GM19193 (cell line): ENCODE measurements around the gene SFXN5.

Experiments used
- POLR2A ChIP-seq: IDR thresholded peaks from 4 replicates; pipeline ENCODE4 v1.6.1; 2011; ENCODE audit not compliant: insufficient read depth, insufficient read length; ENCODE audit errors: extremely low read depth

The SFXN5 gene

GRCh38 chr2:72924353-72925240, 146.9 kb downstream of the SFXN5 start:
- no peak for TF ChIP-seq POLR2A

DNA sequence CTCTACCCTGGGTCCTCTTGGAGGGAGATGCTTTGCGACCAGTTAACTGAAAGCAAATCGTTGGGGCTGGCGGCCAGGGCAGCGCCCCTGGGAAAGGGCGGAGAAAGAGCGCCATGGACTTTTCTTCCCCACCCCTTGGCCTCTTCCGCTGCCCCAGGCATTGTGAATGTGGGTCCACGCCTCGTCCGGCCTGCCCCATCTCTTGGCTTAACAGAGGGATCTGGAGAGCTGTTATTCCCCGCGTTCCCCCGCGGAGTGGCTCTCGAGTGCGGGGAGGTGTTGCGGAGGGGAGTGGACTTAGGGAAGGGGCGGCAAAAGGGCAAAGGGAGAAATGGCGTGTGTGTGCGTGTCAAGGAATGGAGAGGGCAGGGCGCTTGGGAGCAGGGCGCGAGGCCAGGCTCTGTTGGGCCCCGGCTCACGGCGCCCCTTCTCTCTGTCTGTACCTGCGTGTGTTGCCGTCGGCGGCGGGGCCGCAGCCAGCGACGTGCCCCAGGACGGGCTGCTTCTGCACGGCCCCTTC, 147.6 kb downstream of the SFXN5 start:
- no peak for TF ChIP-seq POLR2A

- TF ChIP-seq POLR2A, result no peak
Measured at GRCh38 chr2:72921853-72922252, 149.7 kb downstream of the SFXN5 start.

- TF ChIP-seq POLR2A, result no peak
Measured at GRCh38 chr2:72921088-72921851, 150.2 kb downstream of the SFXN5 start.

DNA sequence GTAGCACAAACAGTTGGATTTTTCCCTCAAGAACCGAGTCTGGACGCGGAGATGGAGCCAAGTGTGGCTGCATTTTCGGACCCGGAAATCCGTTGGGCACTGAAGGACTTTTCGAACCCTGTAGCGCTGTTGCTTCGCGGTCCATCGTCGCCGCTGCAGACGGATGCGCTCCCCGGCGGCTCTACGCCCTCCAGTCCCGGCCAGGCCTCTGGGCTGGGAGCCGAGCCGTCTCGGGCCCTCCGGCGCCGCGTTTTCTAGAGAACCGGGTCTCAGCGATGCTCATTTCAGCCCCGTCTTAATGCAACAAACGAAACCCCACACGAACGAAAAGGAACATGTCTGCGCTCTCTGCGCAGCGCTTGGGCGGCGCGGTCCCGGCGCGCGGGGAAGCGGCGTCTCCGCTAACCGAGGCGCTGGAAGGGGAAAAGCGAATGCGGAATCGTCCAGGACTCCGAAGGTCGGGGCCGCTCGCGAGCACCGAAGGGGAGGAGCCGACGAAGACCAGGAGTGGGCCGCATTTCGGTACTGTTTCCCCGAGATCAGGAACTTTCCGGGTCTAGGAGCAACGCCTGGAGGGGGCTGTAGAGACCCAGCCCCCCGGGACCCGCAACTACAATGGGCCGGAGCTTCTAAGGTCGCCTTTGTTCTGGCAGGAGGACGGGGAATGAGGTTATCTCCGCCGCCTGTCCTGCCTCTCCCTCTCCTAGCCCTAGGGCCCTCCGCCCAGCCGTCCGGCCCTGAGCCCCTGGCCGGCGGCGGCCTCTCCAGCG, 151.0 kb downstream of the SFXN5 start:
- TF ChIP-seq POLR2A, result no peak

DNA sequence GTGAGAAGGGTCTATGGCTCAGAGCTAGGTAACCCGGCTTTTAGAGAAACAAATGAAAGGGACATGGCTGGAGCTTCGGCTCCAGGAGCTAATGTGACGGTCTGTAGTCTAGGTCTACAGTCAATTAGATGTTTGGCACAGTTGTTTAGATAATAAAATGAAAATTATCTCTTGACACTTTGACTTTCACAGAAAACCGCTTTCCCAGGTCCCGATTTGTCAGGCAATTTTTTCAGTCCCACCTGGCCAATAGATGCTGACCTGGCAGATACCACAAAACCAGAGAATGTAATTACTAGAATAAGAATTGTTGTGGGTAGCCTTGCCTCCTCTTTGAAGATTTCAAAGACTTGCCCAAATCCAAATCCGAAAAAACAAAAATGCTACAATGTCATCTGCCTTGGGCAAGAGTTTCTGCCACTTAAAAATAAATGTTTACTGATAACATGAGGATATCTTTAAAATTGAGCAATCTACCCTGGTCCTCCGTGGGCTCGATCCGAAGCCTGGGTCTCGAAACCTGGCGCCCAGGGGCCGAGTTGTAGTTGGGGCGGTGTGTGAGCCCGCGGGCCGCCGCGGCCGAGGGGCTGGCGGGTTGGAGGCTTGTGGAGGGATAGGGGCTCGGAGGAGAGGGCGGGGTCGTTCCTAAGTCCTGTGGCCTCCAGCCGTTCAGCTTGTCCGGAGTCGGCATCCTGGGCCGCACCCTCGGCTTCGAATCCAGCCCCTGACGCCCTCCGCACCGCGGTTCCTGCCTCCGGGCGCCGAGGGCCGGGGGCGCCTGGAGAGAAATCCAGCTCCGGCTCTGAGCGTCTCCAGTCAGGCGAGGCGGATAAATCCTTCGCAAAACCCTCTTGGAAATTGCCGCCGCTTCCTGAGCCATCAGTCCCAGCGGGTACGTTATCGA, 151.8 kb downstream of the SFXN5 start:
- TF ChIP-seq POLR2A, result no peak

DNA sequence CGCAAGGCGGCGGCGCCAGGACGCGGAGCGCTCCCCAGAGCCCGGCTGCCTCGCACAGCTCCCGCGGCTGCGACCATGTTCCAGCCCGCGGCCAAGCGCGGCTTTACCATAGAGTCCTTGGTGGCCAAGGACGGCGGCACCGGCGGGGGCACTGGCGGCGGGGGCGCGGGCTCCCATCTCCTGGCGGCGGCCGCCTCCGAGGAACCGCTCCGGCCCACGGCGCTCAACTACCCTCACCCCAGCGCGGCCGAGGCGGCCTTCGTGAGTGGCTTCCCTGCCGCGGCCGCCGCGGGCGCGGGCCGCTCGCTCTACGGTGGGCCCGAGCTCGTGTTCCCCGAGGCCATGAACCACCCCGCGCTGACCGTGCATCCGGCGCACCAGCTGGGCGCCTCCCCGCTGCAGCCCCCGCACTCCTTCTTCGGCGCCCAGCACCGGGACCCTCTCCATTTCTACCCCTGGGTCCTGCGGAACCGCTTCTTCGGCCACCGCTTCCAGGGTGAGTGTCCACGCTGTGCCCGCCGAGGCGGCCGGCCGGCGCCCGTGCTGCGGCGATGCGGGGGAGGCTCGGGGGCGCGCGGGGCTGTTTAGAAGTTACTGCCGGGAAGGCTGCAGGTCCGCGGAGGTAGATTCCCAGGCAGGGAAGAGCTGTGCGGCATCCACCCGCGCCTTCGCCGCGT, 153.5 kb downstream of the SFXN5 start:
- TF ChIP-seq POLR2A, result no peak

DNA sequence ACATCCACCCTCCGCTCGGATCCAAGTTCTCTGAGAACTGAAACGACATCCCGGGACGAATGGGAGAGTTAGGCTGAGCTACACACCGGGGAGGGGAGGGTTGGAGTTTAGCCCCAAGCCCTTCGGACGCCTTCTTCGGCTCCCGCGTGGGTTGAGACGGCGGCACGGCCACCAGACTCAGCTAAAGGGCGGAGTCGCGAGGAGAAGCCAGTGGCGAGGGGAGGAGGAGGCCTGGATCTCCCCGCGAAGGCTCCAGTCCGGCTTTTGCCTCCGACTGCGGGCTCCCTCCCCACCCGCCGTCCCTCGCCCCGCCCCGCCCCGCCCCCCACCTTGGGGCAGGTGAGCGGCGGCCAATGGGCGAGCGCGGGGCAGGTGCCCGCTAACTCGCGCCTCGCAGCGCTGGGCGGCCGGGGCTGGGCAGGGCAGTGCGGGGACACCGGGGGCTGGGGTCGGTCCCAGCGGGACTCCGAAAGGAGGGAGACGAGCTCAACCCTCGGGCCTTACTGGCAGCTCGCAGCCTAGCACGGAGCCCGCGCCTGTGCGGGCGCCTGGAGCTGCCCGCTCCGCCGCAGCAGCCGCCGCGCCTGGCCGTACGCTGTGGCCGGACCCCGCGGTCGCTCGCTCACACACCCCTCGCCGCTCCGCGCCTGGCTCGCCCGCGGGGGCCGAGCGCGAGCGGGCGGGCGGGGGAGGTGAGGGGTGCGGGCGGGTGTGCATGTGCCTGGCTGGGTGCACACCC, 154.2 kb downstream of the SFXN5 start, which contains the start of gene EMX1:
EMX1 (plus strand) TSS at position 382 of the 739 bp plus-strand sequence; CDS start at position 716, 334 bp downstream.
- TF ChIP-seq POLR2A, result peak; percentile 53

- TF ChIP-seq POLR2A, result no peak
Measured at GRCh38 chr2:72916743-72917137, 154.8 kb downstream of the SFXN5 start.

DNA sequence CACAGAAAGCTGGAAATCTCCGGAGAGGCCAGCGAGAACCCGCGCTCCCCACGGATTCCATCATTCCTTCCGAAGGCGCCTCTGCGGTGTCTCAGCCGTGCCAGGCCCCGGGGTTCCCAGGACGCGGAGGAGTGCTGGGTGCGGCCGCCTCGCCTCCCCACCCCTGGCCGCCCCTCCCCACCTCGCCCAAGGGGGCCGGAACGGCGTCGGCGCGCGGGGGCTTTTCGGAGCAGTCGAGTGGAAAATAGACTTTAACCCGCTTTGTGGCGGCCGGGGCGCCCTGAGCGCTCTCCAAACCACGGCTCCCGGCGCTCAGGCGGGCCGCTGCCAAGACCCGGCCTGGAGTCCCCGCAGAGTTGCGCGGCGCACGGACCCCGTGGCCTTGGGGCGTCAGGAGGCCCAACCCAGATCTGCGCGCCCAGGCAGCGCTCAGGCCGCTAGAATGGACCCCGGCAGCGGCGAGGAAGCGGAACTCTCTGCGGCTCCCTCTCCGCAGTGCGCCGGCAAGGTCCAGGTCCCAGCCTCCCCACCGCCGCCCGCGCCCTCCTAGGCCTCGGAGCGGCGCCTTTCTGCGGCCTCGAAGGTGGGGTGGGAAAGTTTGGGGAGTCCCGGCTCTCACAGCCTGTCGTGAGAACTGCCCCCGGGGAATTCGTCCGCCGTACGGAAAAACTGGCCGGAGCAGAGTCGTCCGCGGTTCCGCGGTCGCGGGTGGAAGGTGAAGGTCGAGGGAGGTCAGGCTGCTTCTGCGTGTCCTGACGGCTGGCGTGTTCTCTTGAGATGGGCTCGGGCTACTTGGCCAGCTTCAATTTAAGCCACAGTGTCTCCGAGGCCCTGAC, 155.4 kb downstream of the SFXN5 start:
- TF ChIP-seq POLR2A, result peak; percentile 47

DNA sequence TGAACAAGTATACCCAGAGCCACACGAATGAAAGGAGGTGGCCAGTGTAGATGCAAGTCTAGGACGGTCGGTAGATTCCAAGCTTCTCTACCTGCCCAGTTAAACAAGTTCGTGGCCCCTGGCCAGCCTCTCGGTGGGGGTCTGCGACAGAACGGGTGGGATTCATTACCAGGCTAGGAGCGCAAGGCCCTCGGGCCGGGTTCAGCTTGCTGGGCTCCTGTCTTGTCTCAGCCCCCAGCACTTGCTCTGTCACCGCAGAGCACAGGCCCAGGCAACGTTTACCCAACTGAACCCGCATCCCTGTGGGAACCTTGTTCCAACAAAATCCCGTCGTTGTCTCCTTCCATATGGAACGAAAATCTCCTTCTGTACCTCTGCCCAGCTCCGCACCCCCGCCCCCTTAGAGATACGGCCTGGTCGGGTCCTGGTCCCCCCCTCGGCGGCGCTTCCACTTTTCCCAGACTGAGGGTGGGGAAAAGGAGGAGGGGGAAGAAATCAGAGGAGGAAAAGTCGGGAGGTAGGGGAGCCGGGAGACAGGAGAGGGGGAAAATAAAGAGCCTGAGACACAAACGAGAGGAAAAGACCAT, 156.1 kb downstream of the SFXN5 start:
- no peak for TF ChIP-seq POLR2A
